HCT116 (cell line): Measurements from ENCODE around the gene CFAP61. TPM values are rescaled to one million over a fixed set of nuclear protein-coding genes. Genes with fewer than 3 reads are reported as not detected.

Source experiments
- ATAC-seq: fragments of 200-7000 bp; cut with Tn5 transposase; 2 replicates; pipeline ENCODE4 v1.9.1; 2020; ENCODE audit warnings: mild to moderate bottlenecking, moderate library complexity
- BruUV-seq: library from RNA; stranded (reverse); fragments of 400-500 nt; replicated peaks from 2 replicates; lab custom pipeline; 2021; lab: Mats Ljungman, UMichigan
- CTCF ChIA-PET: fragments of 300-600 bp; sonication (Branson Sonifier 250); formaldehyde crosslinking; loops from one replicate; lab custom pipeline; 2021; ENCODE audit warnings: antibody characterized with exemption; lab: Charles Lee
- POLR2A ChIA-PET: fragments of 300-600, 350-600 bp; sonication (Branson Sonifier 250); formaldehyde crosslinking; loops from one replicate; lab custom pipeline; 2021; ENCODE audit warnings: antibody characterized with exemption; lab: Charles Lee
- RAD21 ChIA-PET, 2 experiments: fragments of 300-600 bp; sonication (Branson Sonifier 250); formaldehyde crosslinking; loops; one replicate each; lab custom pipeline; 2023; ENCODE audit warnings: low total read pairs in 2 of 2; ENCODE audit not compliant: uncharacterized antibody in 2 of 2, unreplicated experiment in 2 of 2, low non-redundant PET in 1 of 2; lab: Charles Lee
- DNase-seq: peaks from one replicate; pipeline ENCODE4 v3.0.0-alpha.2; 2010; ENCODE audit warnings: low read depth, low spot score
- H2AFZ ChIP-seq: fragments of 200-600 bp; shearing (Covaris generic), sonication (generic); 2 replicates; pipeline ENCODE4 v1.6.1; 2017; ENCODE audit warnings: low read depth, mixed run types, mixed read lengths, antibody characterized with exemption, low read length; ENCODE audit not compliant: poor library complexity, severe bottlenecking
- H3K27ac ChIP-seq: 2 replicates; pipeline ENCODE4 v1.5.1; 2012; ENCODE audit warnings: low read depth, low read length
- H3K27me3 ChIP-seq: fragments of 200-600 bp; sonication (generic); 2 replicates; pipeline ENCODE4 v1.6.1; 2016; ENCODE audit warnings: mixed run types, low read length, mixed read lengths; ENCODE audit not compliant: insufficient read depth
- H3K36me3 ChIP-seq, 2 experiments: fragments of 200-500 bp in 1 of 2; fragments of 200-600 bp in 1 of 2; sonication (Bioruptor generic) in 1 of 2; sonication (generic) in 1 of 2; 2 replicates each; pipeline versions ENCODE4 v1.5.1 to v1.6.1; 2014 to 2016; ENCODE audit warnings: low read length in 2 of 2, inconsistent platforms in 1 of 2, mixed read lengths in 1 of 2, mixed run types in 1 of 2; ENCODE audit not compliant: insufficient read depth in 2 of 2, control insufficient read depth in 1 of 2
- H3K4me1 ChIP-seq, 2 experiments: fragments of 200-600 bp in 1 of 2; sonication (generic) in 1 of 2; 2 replicates each; pipeline versions ENCODE4 v1.5.1 to v1.6.1; 2012 to 2017; ENCODE audit warnings: low read length in 2 of 2, inconsistent platforms in 1 of 2, mild to moderate bottlenecking in 1 of 2, mixed read lengths in 1 of 2, mixed run types in 1 of 2, moderate library complexity in 1 of 2; ENCODE audit not compliant: insufficient read depth in 2 of 2, control insufficient read depth in 1 of 2
- H3K4me2 ChIP-seq: fragments of 200-600 bp; sonication (generic); 2 replicates; pipeline ENCODE4 v1.6.1; 2017; ENCODE audit warnings: mixed run types, low read length, mixed read lengths
- H3K4me3 ChIP-seq, 2 experiments: fragments of 200-600 bp in 1 of 2; sonication (generic) in 1 of 2; replicated peaks in 1 of 2; 2 replicates each; pipeline ENCODE4 v1.5.1; 2011 to 2016; ENCODE audit warnings: low read length in 2 of 2, control low read depth in 1 of 2, low read depth in 1 of 2, mild to moderate bottlenecking in 1 of 2, mixed read lengths in 1 of 2, mixed run types in 1 of 2
- H3K79me2 ChIP-seq: fragments of 200-600 bp; sonication (generic); 2 replicates; pipeline ENCODE4 v1.6.1; 2017; ENCODE audit warnings: mild to moderate bottlenecking, mixed run types, low read length, moderate library complexity, mixed read lengths; ENCODE audit not compliant: insufficient read depth
- H3K9ac ChIP-seq: fragments of 200-600 bp; sonication (generic); 2 replicates; pipeline ENCODE4 v1.6.1; 2016; ENCODE audit warnings: low read length, mixed read lengths
- H3K9me2 ChIP-seq: fragments of 200-600 bp; sonication (generic), shearing (Covaris generic); 2 replicates; pipeline ENCODE4 v1.6.1; 2017; ENCODE audit warnings: mixed run types, mild to moderate bottlenecking, moderate library complexity; ENCODE audit not compliant: insufficient read depth
- H3K9me3 ChIP-seq, 2 experiments: fragments of 200-500 bp in 1 of 2; fragments of 200-600 bp in 1 of 2; sonication (Bioruptor generic) in 1 of 2; sonication (generic) in 1 of 2; 2 replicates each; pipeline ENCODE4 v1.6.1; 2014 to 2017; ENCODE audit warnings: low read length in 2 of 2, mixed read lengths in 2 of 2, inconsistent platforms in 1 of 2, low read depth in 1 of 2, mild to moderate bottlenecking in 1 of 2, mixed run types in 1 of 2, moderate library complexity in 1 of 2; ENCODE audit not compliant: control insufficient read depth in 1 of 2, insufficient read depth in 1 of 2
- H4K20me1 ChIP-seq: fragments of 200-600 bp; sonication (generic), shearing (Covaris generic); 2 replicates; pipeline ENCODE4 v1.6.1; 2017; ENCODE audit warnings: mixed run types, mild to moderate bottlenecking, moderate library complexity; ENCODE audit not compliant: insufficient read depth
- CBX3 ChIP-seq: IDR thresholded peaks from 2 replicates; pipeline ENCODE4 v1.6.1; 2012; ENCODE audit warnings: low read depth
- CTCF ChIP-seq, 3 experiments: fragments of 200-600 bp in 1 of 3; sonication (generic) in 1 of 3; IDR thresholded peaks in 2 of 3; conservative IDR thresholded peaks in 1 of 3; 2 replicates each; pipeline ENCODE4 v1.5.1; 2012 to 2017; ENCODE audit warnings: low read depth in 2 of 3, low read length in 2 of 3, antibody characterized with exemption in 1 of 3, borderline replicate concordance in 1 of 3, control low read depth in 1 of 3, mild to moderate bottlenecking in 1 of 3, mixed read lengths in 1 of 3, mixed run types in 1 of 3, moderate library complexity in 1 of 3; ENCODE audit not compliant: insufficient read depth in 1 of 3
- ELF1 ChIP-seq: IDR thresholded peaks from 2 replicates; pipeline ENCODE4 v1.6.1; 2012; ENCODE audit warnings: low read depth, borderline replicate concordance
- EZH2 ChIP-seq: fragments of 200-600 bp; sonication (generic); IDR thresholded peaks from 2 replicates; pipeline ENCODE4 v1.6.1; 2017; ENCODE audit warnings: antibody characterized with exemption, mixed run types
- EZH2phosphoT487 ChIP-seq: fragments of 200-600 bp; IDR thresholded peaks from 2 replicates; pipeline ENCODE4 v1.6.1; 2018; ENCODE audit warnings: antibody characterized with exemption, borderline replicate concordance
- FOSL1 ChIP-seq: IDR thresholded peaks from 2 replicates; pipeline ENCODE4 v1.6.1; 2012; ENCODE audit warnings: low read depth
- MAX ChIP-seq: IDR thresholded peaks from 2 replicates; pipeline ENCODE4 v1.6.1; 2012
- POLR2A ChIP-seq: IDR thresholded peaks from 2 replicates; pipeline ENCODE4 v1.7.0; 2011; ENCODE audit warnings: borderline replicate concordance; ENCODE audit not compliant: insufficient read depth, insufficient read length; ENCODE audit errors: extremely low read depth
- RAD21 ChIP-seq: IDR thresholded peaks from 2 replicates; pipeline ENCODE4 v1.6.1; 2012; ENCODE audit warnings: low read depth, mild to moderate bottlenecking
- SIN3A ChIP-seq: IDR thresholded peaks from 2 replicates; pipeline ENCODE4 v1.6.1; 2012; ENCODE audit warnings: low read depth
- SP1 ChIP-seq: IDR thresholded peaks from 2 replicates; pipeline ENCODE4 v1.6.1; 2012; ENCODE audit warnings: low read depth
- SRF ChIP-seq: IDR thresholded peaks from 2 replicates; pipeline ENCODE4 v1.6.1; 2012; ENCODE audit warnings: low read depth
- ZFX ChIP-seq: fragments of 450-650 bp; IDR thresholded peaks from 2 replicates; pipeline ENCODE4 v1.6.1; 2017
- intact Hi-C: fragments of 100-400 bp; cut with micrococcal nuclease; formaldehyde crosslinking; loops from 2 replicates; pipeline ENCODE4 v1.10.0; 2022
- total RNA-seq: library from RNA; stranded (reverse); gene quantifications from one replicate; pipeline ENCODE4 v1.2.1, GENCODE V29; 2021; ENCODE audit not compliant: unreplicated experiment

Gene CFAP61
- total RNA-seq, 1 experiment from 2014 or later, result 1.7 TPM

DNA sequence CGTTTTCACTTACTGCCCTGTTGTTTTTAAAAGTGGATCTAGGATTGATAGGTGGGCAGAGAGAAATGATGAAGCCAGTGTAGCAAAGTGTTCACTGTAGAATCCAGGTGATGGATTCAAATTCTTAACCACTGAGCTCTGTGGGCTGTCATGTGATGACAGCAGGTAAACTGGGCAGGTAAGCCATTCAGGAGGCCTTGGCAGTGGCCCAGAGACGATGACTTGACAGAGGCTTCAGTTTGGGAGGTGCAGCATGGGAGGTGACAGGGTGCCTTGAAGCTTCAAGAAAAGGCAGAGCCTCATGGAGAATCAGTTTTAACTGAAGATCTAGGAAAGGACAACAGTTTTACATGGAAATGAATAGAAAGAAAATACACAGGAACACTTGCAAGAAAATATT lies 33.2 kb upstream of the CFAP61 start:
- H4K20me1 ChIP-seq, result peaks cover 8% of the 10 kb centered on the region; the same call in 1 of the 2 replicates
- H2AFZ ChIP-seq, result no peak overlapping the region
- POLR2A ChIA-PET, result no interaction called here
- CTCF ChIA-PET, result no interaction called here
- H3K9ac ChIP-seq, result peak overlapping the region; percentile 92; the same call in 1 of the 2 replicates
- no peaks in the 10 kb centered on the region for H3K27me3 ChIP-seq
- ATAC-seq (no peak), DNase-seq (no peak)
- TF ChIP-seq CTCF (IDR thresholded peaks at IDR 0.05 in 2 of 3, conservative IDR thresholded peaks at IDR 0.05 in 1 of 3; ENCODE audit: borderline replicate concordance in 1 of 3, insufficient read depth in 1 of 3, low read depth in 2 of 3, low read length in 2 of 3), result no peak
- no peak for TF ChIP-seq CBX3
- no peak for TF ChIP-seq SP1
- no peak for TF ChIP-seq SIN3A
- TF ChIP-seq ELF1, result no peak
- no peak for TF ChIP-seq FOSL1
- TF ChIP-seq POLR2A, result no peak
- no peak for TF ChIP-seq RAD21
- no peak for TF ChIP-seq SRF
- no peak for TF ChIP-seq MAX
- no peak for TF ChIP-seq ZFX
- TF ChIP-seq EZH2, result no peak
- TF ChIP-seq EZH2phosphoT487, result no peak
- H3K4me2 ChIP-seq, result peak overlapping the region; percentile 87
- H3K9me3 ChIP-seq, result no peaks in the 10 kb centered on the region
- RAD21 ChIA-PET, result no interaction called here
- peaks cover 70% of the 10 kb centered on the region for H3K79me2 ChIP-seq
- no peaks in the 10 kb centered on the region for H3K9me2 ChIP-seq
- no TSS peak for BruUV-seq
- peaks cover 5 to 14% of the 10 kb centered on the region in 2 experiments; a peak in 3 of 4 replicates for H3K36me3 ChIP-seq
- H3K27ac ChIP-seq, result peak overlapping the region; percentile 38
- intact Hi-C loops, result loop anchor here (5.0 kb wide), 1 partner anchor 232 kb away; no protein-coding TSS in a partner anchor
- H3K4me3 ChIP-seq, result peak overlapping the region in 1 of 2 experiments; percentile 98; a peak in 2 of 4 replicates
- H3K4me1 ChIP-seq, result peaks cover 22 to 30% of the 10 kb centered on the region in 2 experiments
